Stimulated activated naive B cell treated with anti-CD40 and anti-IgM and Interleukin-4, amounts not matched to agents 10 μg/mL and 1 μg/mL and 100 μg/mL, for 72 hours (primary cell): ENCODE data around the gene RCAN3.

ENCODE experiments used
- ATAC-seq, 2 donors: fragments of 150-1000 bp; cut with Tn5 transposase; replicated peaks; 2 replicates each; pipeline ENCODE4 v1.10.0; 2021; ENCODE audit warnings: moderate library complexity in 1 of 2
- DNase-seq: peaks from one replicate; pipeline ENCODE4 v3.0.0; 2021
- H3K27ac Mint-ChIP-seq: one replicate; pipeline ENCODE4 v1.8.0; 2022; ENCODE audit warnings: mild to moderate bottlenecking, mixed read lengths
- H3K27me3 Mint-ChIP-seq, 2 donors: one replicate each; pipeline ENCODE4 v1.8.0; 2022; ENCODE audit warnings: mixed read lengths in 2 of 2
- H3K36me3 Mint-ChIP-seq, 2 donors: one replicate each; pipeline ENCODE4 v1.8.0; 2022; ENCODE audit warnings: mixed read lengths in 2 of 2, mild to moderate bottlenecking in 1 of 2
- H3K4me1 Mint-ChIP-seq, 2 donors: one replicate each; pipeline ENCODE4 v1.8.0; 2022; ENCODE audit warnings: mixed read lengths in 2 of 2, mild to moderate bottlenecking in 1 of 2
- H3K4me3 Mint-ChIP-seq, 2 donors: one replicate each; pipeline ENCODE4 v1.8.0; 2022; ENCODE audit warnings: mild to moderate bottlenecking in 2 of 2, mixed read lengths in 2 of 2, moderate library complexity in 1 of 2
- H3K9me3 Mint-ChIP-seq, 2 donors: one replicate each; pipeline ENCODE4 v1.8.0; 2022; ENCODE audit warnings: mixed read lengths in 2 of 2, mild to moderate bottlenecking in 1 of 2

RCAN3 gene

DNA sequence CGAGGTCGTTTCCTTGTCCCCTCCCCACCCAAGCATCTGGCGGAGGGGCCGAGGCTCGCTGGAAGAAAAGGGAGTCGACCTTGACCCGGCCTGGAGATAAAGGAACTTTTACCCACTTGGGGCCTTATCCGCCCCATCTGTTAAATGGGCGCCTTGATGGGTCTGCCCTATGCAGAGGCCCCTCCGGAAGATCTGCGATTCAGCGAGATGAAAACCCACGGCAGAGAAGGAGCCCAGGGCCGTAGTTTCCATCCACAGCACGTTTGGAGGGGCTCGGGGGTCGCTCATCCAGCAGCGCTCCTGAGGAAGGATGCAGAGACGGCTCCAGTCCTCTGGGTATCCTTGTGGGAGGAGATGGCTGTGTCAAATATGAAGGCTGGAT is 53.8 kb downstream of the RCAN3 start:
- H3K4me1 Mint-ChIP-seq: peaks cover 15 to 37% of the 10 kb centered on the region in 2 donors
- ATAC-seq (no peak), DNase-seq (no peak)
- no peaks in the 10 kb centered on the region for H3K9me3 Mint-ChIP-seq
- H3K27me3 Mint-ChIP-seq: peaks cover 29 to 38% of the 10 kb centered on the region in 2 donors
- H3K27ac Mint-ChIP-seq: no peak overlapping the region
- H3K36me3 Mint-ChIP-seq: no peaks in the 10 kb centered on the region
- H3K4me3 Mint-ChIP-seq: peak overlapping the region in 1 of 2 donors; percentile 57

GRCh38 chr1:24557220-24557619 is 54.6 kb downstream of the RCAN3 start:
- Mint-ChIP-seq H3K4me3 (no peak overlapping the region), H3K4me1 (peaks cover 12 to 29% of the 10 kb centered on the region in 2 donors), H3K27ac (no peak overlapping the region), H3K9me3 (no peaks in the 10 kb centered on the region), H3K36me3 (no peaks in the 10 kb centered on the region), H3K27me3 (peaks cover 29 to 42% of the 10 kb centered on the region in 2 donors)
- ATAC-seq: no peak
- no peak for DNase-seq

- Mint-ChIP-seq H3K9me3 (no peaks in the 10 kb centered on the region), H3K27ac (no peak overlapping the region), H3K36me3 (no peaks in the 10 kb centered on the region), H3K27me3 (peaks cover 29 to 47% of the 10 kb centered on the region in 2 donors), H3K4me1 (peaks cover 11 to 26% of the 10 kb centered on the region in 2 donors), H3K4me3 (no peak overlapping the region)
- ATAC-seq: peak; percentile 44 to 48
- DNase-seq: no peak
These were observed 55.1 kb downstream of the RCAN3 start for GRCh38 chr1:24557711-24558131.

- no peak overlapping the region for H3K4me3 Mint-ChIP-seq
- no peaks in the 10 kb centered on the region for H3K9me3 Mint-ChIP-seq
- peaks cover 11 to 26% of the 10 kb centered on the region in 2 donors for H3K4me1 Mint-ChIP-seq
- no peak for DNase-seq
- ATAC-seq: no peak
- H3K27ac Mint-ChIP-seq: no peak overlapping the region
- peaks cover 29 to 50% of the 10 kb centered on the region in 2 donors for H3K27me3 Mint-ChIP-seq
- H3K36me3 Mint-ChIP-seq: no peaks in the 10 kb centered on the region
These were observed 55.8 kb downstream of the RCAN3 start for GRCh38 chr1:24558455-24558854.

- Mint-ChIP-seq H3K36me3 (no peaks in the 10 kb centered on the region), H3K4me1 (peaks cover 11 to 26% of the 10 kb centered on the region in 2 donors), H3K9me3 (no peaks in the 10 kb centered on the region), H3K27ac (no peak overlapping the region), H3K27me3 (peaks cover 29 to 44% of the 10 kb centered on the region in 2 donors), H3K4me3 (no peak overlapping the region)
- peak; percentile 39 to 52 for ATAC-seq
- DNase-seq: no peak
These were observed 56.5 kb downstream of the RCAN3 start for GRCh38 chr1:24558902-24559791.

- Mint-ChIP-seq H3K27ac (no peak overlapping the region), H3K4me1 (peaks cover 10 to 24% of the 10 kb centered on the region in 2 donors), H3K9me3 (no peaks in the 10 kb centered on the region), H3K27me3 (peaks cover 27 to 41% of the 10 kb centered on the region in 2 donors), H3K36me3 (no peaks in the 10 kb centered on the region), H3K4me3 (no peak overlapping the region)
- DNase-seq: no peak
- no peak for ATAC-seq
These were observed 57.7 kb downstream of the RCAN3 start for GRCh38 chr1:24560361-24560760.

DNA sequence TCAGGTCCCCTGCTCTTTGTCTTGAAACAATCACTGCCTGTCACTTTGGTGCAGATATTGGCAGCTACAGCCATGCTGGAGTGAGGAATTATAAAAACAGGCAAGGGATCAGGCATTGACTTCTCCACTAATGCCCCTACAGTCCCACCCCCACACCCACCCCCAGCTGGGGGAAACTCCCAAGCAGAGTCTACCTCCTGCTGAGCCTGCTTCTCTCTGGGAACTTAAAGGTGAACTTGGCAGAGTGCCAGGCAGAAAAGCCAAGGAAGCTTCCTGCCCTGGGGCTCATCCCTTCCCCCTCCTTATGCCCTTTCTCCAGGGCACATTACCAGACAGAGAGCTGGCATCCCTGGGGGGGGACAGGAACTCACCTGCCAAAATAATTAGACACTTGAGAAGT is 60.0 kb downstream of the RCAN3 start:
- H3K27ac Mint-ChIP-seq: no peak overlapping the region
- ATAC-seq: no peak

DNA sequence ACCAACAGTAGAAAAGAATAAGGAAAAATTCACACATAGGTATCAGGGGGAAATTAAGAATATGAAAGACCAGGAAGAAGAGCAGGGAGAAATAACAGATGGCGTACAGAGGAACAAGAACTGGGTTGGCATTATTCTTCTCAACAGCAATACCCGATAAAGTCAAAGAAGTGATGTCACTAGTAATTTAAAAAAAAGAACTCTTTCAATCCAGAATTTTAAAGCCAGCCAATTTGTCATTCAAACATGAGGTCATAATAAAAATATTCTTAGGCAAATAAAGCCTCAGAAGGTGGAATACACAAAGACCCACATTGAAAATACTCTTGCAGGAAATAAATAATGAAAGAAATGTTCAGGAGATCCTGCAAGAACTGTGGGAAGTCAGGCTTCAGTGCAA is 62.1 kb downstream of the RCAN3 start:
- Mint-ChIP-seq H3K36me3 (no peaks in the 10 kb centered on the region), H3K9me3 (no peaks in the 10 kb centered on the region), H3K27me3 (peaks cover 9 to 17% of the 10 kb centered on the region in 2 donors), H3K4me1 (peaks cover 4 to 15% of the 10 kb centered on the region in 2 donors), H3K4me3 (no peak overlapping the region), H3K27ac (no peak overlapping the region)
- no peak for ATAC-seq
- no peak for DNase-seq

More for the DNA sequence above, 60.0 kb downstream of the RCAN3 start:
- DNase-seq: no peak
- Mint-ChIP-seq H3K27me3 (peaks cover 20 to 27% of the 10 kb centered on the region in 2 donors), H3K36me3 (no peaks in the 10 kb centered on the region), H3K4me1 (peaks cover 4 to 14% of the 10 kb centered on the region in 2 donors), H3K4me3 (no peak overlapping the region), H3K9me3 (no peaks in the 10 kb centered on the region)

DNA sequence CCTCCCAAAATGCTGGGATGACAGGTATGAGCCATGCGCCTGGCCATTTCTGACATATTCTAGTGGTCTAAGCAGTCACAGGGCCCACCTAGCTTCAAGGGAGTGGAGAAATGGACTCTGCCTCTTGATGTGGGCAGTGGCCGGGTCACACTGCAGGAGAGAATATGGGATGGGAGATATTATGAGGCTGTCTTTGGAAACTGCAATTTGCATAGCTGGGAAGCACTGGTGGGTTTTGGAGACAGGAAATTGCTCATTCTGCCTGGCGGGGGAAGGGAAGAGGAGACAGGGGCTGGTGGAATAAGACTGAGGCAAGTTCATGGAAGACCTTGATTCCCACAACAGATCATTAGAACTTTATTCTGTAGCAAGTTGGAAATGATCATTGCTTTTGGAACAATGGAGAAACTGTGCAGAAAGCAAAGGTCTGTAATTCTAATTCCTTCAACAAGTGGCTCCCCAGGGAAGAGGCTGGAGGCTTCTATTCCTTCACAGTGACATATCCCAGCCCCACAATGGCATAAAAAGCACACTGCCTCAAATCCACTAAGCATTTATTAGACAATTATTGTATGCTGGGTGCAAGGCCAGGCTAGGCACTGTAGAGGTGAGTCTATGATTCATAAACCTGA is 63.7 kb downstream of the RCAN3 start:
- H3K36me3 Mint-ChIP-seq: no peaks in the 10 kb centered on the region
- peaks cover 4 to 15% of the 10 kb centered on the region in 2 donors for H3K4me1 Mint-ChIP-seq
- peaks cover 4 to 17% of the 10 kb centered on the region in 2 donors for H3K27me3 Mint-ChIP-seq
- no peaks in the 10 kb centered on the region for H3K9me3 Mint-ChIP-seq
- ATAC-seq (no peak), DNase-seq (no peak)
- H3K27ac Mint-ChIP-seq: no peak overlapping the region
- H3K4me3 Mint-ChIP-seq: no peak overlapping the region

- DNase-seq: no peak
- ATAC-seq: peak; percentile 35 to 48
- Mint-ChIP-seq H3K36me3 (no peaks in the 10 kb centered on the region), H3K4me3 (no peak overlapping the region), H3K27ac (no peak overlapping the region), H3K27me3 (peaks cover 4 to 6% of the 10 kb centered on the region in 2 donors), H3K4me1 (peaks cover 13 to 26% of the 10 kb centered on the region in 2 donors), H3K9me3 (no peaks in the 10 kb centered on the region)
These were observed 65.3 kb downstream of the RCAN3 start for GRCh38 chr1:24567792-24568388.

GRCh38 chr1:24568475-24568874 is 65.8 kb downstream of the RCAN3 start:
- DNase-seq: no peak
- Mint-ChIP-seq H3K9me3 (no peaks in the 10 kb centered on the region), H3K27me3 (peaks cover 4 to 5% of the 10 kb centered on the region in 2 donors), H3K27ac (no peak overlapping the region), H3K4me1 (peaks cover 14 to 28% of the 10 kb centered on the region in 2 donors), H3K36me3 (no peaks in the 10 kb centered on the region), H3K4me3 (no peak overlapping the region)
- no peak for ATAC-seq

- peaks cover 14 to 28% of the 10 kb centered on the region in 2 donors for H3K4me1 Mint-ChIP-seq
These were observed 67.9 kb downstream of the RCAN3 start for GRCh38 chr1:24570265-24571125.

DNA sequence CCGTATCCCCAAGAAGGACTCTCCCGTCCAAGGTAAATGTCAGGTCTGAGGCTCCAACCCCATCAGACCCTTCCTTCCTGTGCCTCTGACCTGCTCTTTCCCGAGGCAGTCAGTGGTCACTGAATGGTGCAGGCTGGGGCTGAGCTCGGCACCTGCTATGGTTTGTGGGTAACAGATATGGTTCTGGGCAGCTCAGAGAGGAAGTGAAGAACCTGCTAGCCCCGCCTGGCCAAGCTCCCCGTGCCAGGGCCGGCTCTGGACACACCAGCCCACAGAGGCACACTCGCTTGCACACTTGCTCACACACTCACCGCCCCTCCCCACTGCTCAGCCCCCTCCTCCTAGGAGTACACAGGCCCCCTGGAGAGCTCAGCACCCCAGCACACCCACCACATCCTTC is 69.7 kb downstream of the RCAN3 start:
- H3K36me3 Mint-ChIP-seq: no peaks in the 10 kb centered on the region
- H3K4me3 Mint-ChIP-seq: peak overlapping the region; percentile 67 to 70
- H3K27ac Mint-ChIP-seq: peak overlapping the region; percentile 90
- peaks cover 14 to 28% of the 10 kb centered on the region in 2 donors for H3K4me1 Mint-ChIP-seq
- DNase-seq (peak; percentile 6), ATAC-seq (peak; percentile 83 to 84)
- no peaks in the 10 kb centered on the region for H3K27me3 Mint-ChIP-seq
- no peaks in the 10 kb centered on the region for H3K9me3 Mint-ChIP-seq

More at GRCh38 chr1:24570265-24571125, 67.9 kb downstream of the RCAN3 start:
- Mint-ChIP-seq H3K9me3 (no peaks in the 10 kb centered on the region), H3K27ac (no peak overlapping the region), H3K36me3 (no peaks in the 10 kb centered on the region), H3K4me3 (no peak overlapping the region), H3K27me3 (peaks cover 4 to 5% of the 10 kb centered on the region in 2 donors)
- ATAC-seq: no peak
- DNase-seq: no peak
